WI38 (cell line): ENCODE measurements around the gene FSTL4.

Experiments
- H3K4me3 ChIP-seq: 2 replicates; pipeline ENCODE4 v1.5.1; 2011; ENCODE audit warnings: low read depth, mild to moderate bottlenecking, control low read depth, low read length
- TF ChIP-seq, protein P1 (sequence below): IDR thresholded peaks from 2 replicates; pipeline ENCODE4 v1.5.1; 2012; ENCODE audit warnings: low read depth, mild to moderate bottlenecking, control low read depth, low read length

FSTL4 gene

GRCh38 chr5:133341296-133341695 is 271.0 kb downstream of the FSTL4 start:
- TF ChIP-seq, protein P1, sequence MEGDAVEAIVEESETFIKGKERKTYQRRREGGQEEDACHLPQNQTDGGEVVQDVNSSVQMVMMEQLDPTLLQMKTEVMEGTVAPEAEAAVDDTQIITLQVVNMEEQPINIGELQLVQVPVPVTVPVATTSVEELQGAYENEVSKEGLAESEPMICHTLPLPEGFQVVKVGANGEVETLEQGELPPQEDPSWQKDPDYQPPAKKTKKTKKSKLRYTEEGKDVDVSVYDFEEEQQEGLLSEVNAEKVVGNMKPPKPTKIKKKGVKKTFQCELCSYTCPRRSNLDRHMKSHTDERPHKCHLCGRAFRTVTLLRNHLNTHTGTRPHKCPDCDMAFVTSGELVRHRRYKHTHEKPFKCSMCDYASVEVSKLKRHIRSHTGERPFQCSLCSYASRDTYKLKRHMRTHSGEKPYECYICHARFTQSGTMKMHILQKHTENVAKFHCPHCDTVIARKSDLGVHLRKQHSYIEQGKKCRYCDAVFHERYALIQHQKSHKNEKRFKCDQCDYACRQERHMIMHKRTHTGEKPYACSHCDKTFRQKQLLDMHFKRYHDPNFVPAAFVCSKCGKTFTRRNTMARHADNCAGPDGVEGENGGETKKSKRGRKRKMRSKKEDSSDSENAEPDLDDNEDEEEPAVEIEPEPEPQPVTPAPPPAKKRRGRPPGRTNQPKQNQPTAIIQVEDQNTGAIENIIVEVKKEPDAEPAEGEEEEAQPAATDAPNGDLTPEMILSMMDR, result no peak
- H3K4me3 ChIP-seq, result no peak overlapping the region

GRCh38 chr5:133340822-133341221 is 271.5 kb downstream of the FSTL4 start:
- TF ChIP-seq, protein P1, result no peak
- H3K4me3 ChIP-seq, result no peak overlapping the region

GRCh38 chr5:133340002-133340755 is 272.2 kb downstream of the FSTL4 start:
- TF ChIP-seq, protein P1, result no peak
- H3K4me3 ChIP-seq, result no peak overlapping the region

- H3K4me3 ChIP-seq, result no peak overlapping the region
- TF ChIP-seq, protein P1, result no peak
Measured at GRCh38 chr5:133338504-133339355, 273.6 kb downstream of the FSTL4 start.

DNA sequence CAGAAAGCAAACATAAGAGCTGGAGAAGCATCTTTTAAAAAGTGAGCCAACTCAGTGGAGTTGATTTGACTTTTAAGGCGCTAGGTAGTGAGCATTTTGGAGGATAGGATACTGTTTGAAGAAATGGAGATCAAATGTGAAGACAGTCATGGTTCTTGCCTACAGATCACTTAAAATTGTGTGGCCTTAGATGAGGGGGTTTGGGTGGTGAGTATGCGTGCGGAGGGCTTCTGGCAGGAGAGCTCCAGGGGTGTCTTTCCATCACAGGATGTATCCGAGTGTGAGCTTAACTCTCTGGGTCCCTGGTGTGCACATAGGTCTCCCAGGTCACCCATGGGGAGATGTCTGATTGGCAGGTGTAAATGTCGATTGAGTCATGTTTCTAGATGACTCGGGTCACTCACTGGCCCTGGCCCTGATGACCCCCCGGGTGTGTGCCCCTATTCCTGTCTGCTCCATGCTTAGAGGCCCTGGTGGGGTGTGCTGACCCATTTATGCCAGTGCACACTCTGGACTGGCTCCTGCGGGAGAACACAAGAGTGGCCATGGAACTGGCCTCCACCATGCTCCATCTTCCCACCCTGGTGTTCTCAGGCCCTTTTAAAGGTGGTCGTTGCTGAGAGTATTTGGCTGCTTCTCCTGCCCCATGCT is 274.4 kb downstream of the FSTL4 start:
- TF ChIP-seq, protein P1, result no peak

GRCh38 chr5:133336969-133337410 is 275.4 kb downstream of the FSTL4 start:
- TF ChIP-seq, protein P1, result no peak
- no peak overlapping the region for H3K4me3 ChIP-seq

More for the DNA sequence above, 274.4 kb downstream of the FSTL4 start:
- no peak overlapping the region for H3K4me3 ChIP-seq
